ENCODE data around the gene ATG7. TPM values are rescaled to one million over a fixed set of nuclear protein-coding genes. Genes with fewer than 3 reads are reported as not detected.

Gene ATG7, protein sequence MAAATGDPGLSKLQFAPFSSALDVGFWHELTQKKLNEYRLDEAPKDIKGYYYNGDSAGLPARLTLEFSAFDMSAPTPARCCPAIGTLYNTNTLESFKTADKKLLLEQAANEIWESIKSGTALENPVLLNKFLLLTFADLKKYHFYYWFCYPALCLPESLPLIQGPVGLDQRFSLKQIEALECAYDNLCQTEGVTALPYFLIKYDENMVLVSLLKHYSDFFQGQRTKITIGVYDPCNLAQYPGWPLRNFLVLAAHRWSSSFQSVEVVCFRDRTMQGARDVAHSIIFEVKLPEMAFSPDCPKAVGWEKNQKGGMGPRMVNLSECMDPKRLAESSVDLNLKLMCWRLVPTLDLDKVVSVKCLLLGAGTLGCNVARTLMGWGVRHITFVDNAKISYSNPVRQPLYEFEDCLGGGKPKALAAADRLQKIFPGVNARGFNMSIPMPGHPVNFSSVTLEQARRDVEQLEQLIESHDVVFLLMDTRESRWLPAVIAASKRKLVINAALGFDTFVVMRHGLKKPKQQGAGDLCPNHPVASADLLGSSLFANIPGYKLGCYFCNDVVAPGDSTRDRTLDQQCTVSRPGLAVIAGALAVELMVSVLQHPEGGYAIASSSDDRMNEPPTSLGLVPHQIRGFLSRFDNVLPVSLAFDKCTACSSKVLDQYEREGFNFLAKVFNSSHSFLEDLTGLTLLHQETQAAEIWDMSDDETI
- total RNA-seq (ENCODE audit: low replicate concordance), result 46.3 and 77.5 TPM in 2 replicates

DNA sequence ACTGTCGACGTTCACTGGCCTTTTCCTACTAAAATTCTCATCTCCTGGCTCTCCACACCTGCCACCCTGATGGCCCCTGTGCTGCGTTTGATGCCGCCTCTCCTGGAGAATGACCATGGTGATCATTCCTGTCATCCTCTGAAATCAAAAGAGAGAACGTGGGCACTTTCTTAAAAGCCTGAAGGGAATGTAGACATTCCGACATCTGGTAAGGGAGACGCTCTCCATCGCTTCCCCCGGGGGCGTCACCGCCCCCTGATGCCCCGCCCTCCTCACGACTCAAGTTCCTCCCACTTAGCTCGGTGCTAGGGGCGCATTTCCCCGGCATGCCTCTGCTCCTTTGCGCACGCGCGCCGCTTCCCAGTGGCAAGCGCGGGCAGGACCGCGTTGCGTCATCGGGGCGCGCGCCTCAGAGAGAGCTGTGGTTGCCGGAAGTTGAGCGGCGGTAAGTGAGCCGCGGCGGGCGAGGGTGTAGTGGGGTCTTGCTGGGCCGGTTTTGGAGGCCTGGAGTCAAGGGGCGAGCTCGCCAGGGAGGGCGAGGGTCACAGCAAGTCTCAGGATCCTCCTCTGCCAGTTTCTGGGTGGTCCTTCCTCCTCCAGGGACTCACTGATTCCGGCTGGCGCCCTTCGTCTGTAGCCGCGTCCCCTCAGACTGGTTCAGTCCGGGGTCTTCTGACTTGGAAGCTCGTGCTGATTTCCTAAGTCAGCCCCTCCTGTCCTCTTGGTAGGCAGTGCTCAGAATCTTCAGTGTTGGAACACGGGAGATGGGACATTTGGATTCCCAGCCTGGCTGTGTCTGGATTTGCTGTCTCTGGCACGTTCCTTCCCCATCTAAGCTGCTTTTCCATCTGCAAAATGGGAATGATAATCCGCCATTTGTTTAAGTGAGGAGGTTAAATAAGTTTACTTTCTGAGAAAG is at the start of gene ATG7:
Gene ATG7 (plus strand): TSS at position 412 of the 919 bp plus-strand sequence. CDS start 26,299 bp downstream, outside the sequence.

Other genes starting within 250 kb of the ATG7 start
- gene HRH1, start 117.9 kb upstream of the ATG7 start, total RNA-seq (ENCODE audit: low replicate concordance), result 23.1 and 36.8 TPM in 2 replicates